HepG2 (cell line): Measurements from ENCODE around the gene NRAS. TPM values are rescaled to one million over a fixed set of nuclear protein-coding genes. Genes with fewer than 3 reads are reported as not detected.

Experiments
- ATAC-seq: fragments of 200-7000 bp; cut with Tn5 transposase; 3 replicates; pipeline ENCODE4 v1.9.1; 2020; ENCODE audit warnings: mild to moderate bottlenecking, moderate library complexity
- BruUV-seq: library from RNA; stranded (reverse); fragments of 400-500 nt; replicated peaks from 2 replicates; lab custom pipeline; 2021; lab: Mats Ljungman, UMichigan
- CTCF ChIA-PET: fragments of 300-600 bp; formaldehyde crosslinking; extraction: SDS; loops from one replicate; lab custom pipeline; 2021; ENCODE audit warnings: low total read pairs, inconsistent platforms, low intra/inter-chr PET ratio; lab: Yijun Ruan, JAX
- POLR2A ChIA-PET: fragments of 350-600 bp; sonication (Branson Sonifier 250); formaldehyde crosslinking; loops from one replicate; lab custom pipeline; 2020; ENCODE audit warnings: antibody characterized with exemption, inconsistent platforms; lab: Yijun Ruan, JAX
- DNase-seq: peaks from one replicate; pipeline ENCODE4 v3.0.0-alpha.2; 2015; ENCODE audit warnings: low spot score
- FAIRE-seq: peaks from 3 replicates; lab custom pipeline; 2011; peaks lifted over from hg19 to GRCh38; lab: Jason Lieb, UNC
- H2AFZ ChIP-seq: one replicate; pipeline ENCODE4 v1.6.1; 2011; ENCODE audit warnings: low read length, inconsistent platforms
- H3K27ac ChIP-seq: fragments of 300-600 bp; 3 replicates; pipeline ENCODE4 v1.8.0; 2011; ENCODE audit warnings: mixed run types, mild to moderate bottlenecking, mixed read lengths, low read length, inconsistent platforms; ENCODE audit not compliant: insufficient read depth; ENCODE audit errors: extremely low read length
- H3K27me3 ChIP-seq, 2 experiments: fragments of 200-600 bp in 1 of 2; 2 replicates in 1 of 2; 3 replicates in 1 of 2; pipeline versions ENCODE4 v1.6.0 to v1.8.0; 2011; ENCODE audit warnings: low read length in 2 of 2, mild to moderate bottlenecking in 2 of 2, moderate library complexity in 2 of 2, inconsistent platforms in 1 of 2; ENCODE audit not compliant: insufficient read depth in 2 of 2, control insufficient read depth in 1 of 2
- H3K36me3 ChIP-seq, 2 experiments: fragments of 200-600 bp in 1 of 2; replicated peaks in 1 of 2; 2 replicates in 1 of 2; 3 replicates in 1 of 2; pipeline versions ENCODE4 v1.5.1 to v1.8.0; 2011; ENCODE audit warnings: low read length in 2 of 2, inconsistent platforms in 1 of 2; ENCODE audit not compliant: insufficient read depth in 2 of 2, control insufficient read depth in 1 of 2
- H3K4me1 ChIP-seq: 2 replicates; pipeline ENCODE4 v1.5.1; 2012; ENCODE audit warnings: low read length, inconsistent platforms; ENCODE audit not compliant: insufficient read depth
- H3K4me2 ChIP-seq: 2 replicates; pipeline ENCODE4 v1.6.0; 2011; ENCODE audit warnings: low read depth, low read length, inconsistent platforms
- H3K4me3 ChIP-seq, 3 experiments: fragments of 200-600 bp in 1 of 3; sonication (generic), shearing (Covaris generic) in 1 of 3; replicated peaks in 1 of 3; 2 replicates each; pipeline ENCODE4 v1.5.1; 2011 to 2016; ENCODE audit warnings: low read length in 3 of 3, inconsistent platforms in 2 of 3, low read depth in 2 of 3, mild to moderate bottlenecking in 2 of 3, control low read depth in 1 of 3, mixed read lengths in 1 of 3; ENCODE audit not compliant: insufficient read depth in 1 of 3
- H3K79me2 ChIP-seq: one replicate; pipeline ENCODE4 v1.6.1; 2011; ENCODE audit warnings: low read length, inconsistent platforms; ENCODE audit not compliant: insufficient read depth
- H3K9ac ChIP-seq: 2 replicates; pipeline ENCODE4 v1.6.0; 2011; ENCODE audit warnings: mild to moderate bottlenecking, low read depth, low read length, inconsistent platforms; ENCODE audit not compliant: insufficient read depth
- H3K9me3 ChIP-seq: 2 replicates; pipeline ENCODE4 v1.5.1; 2012; ENCODE audit warnings: mild to moderate bottlenecking, low read length
- H4K20me1 ChIP-seq: 2 replicates; pipeline ENCODE4 v1.6.0; 2011; ENCODE audit warnings: inconsistent platforms, mild to moderate bottlenecking, low read length, moderate library complexity; ENCODE audit not compliant: insufficient read depth
- ATRX ChIP-seq: sonication (generic); formaldehyde crosslinking; IDR thresholded peaks from 2 replicates; pipeline ENCODE4 v1.4.0; 2020; ENCODE audit warnings: missing genetic modification reagents, borderline replicate concordance
- HMG20A ChIP-seq: IDR thresholded peaks from 2 replicates; pipeline ENCODE4 v1.6.1; 2016; ENCODE audit warnings: borderline replicate concordance
- MED8 ChIP-seq: sonication (generic); formaldehyde crosslinking; IDR thresholded peaks from 2 replicates; pipeline ENCODE4 v1.8.1; 2023; ENCODE audit warnings: mild to moderate bottlenecking, missing genetic modification reagents; ENCODE audit not compliant: insufficient replicate concordance
- NR2F6 ChIP-seq, 2 experiments: IDR thresholded peaks; 2 replicates each; pipeline ENCODE4 v1.6.1; 2016; ENCODE audit warnings: antibody characterized with exemption in 1 of 2, mild to moderate bottlenecking in 1 of 2
- RBFOX2 ChIP-seq: fragments of 200-400 bp; formaldehyde crosslinking; IDR thresholded peaks from 2 replicates; pipeline ENCODE4 v1.6.1; 2017; ENCODE audit warnings: low read depth, mild to moderate bottlenecking, low read length
- RBM22 ChIP-seq: fragments of 200-400 bp; formaldehyde crosslinking; optimal IDR thresholded peaks from 2 replicates; pipeline ENCODE3; 2017; ENCODE audit warnings: mild to moderate bottlenecking, low read length, moderate library complexity
- RFXAP ChIP-seq: sonication (generic); formaldehyde crosslinking; IDR thresholded peaks from 2 replicates; pipeline ENCODE4 v1.4.0; 2020; ENCODE audit warnings: missing genetic modification reagents, borderline replicate concordance
- RNF2 ChIP-seq: fragments of 450-650 bp; conservative IDR thresholded peaks from 2 replicates; pipeline ENCODE4 v1.6.1; 2016; ENCODE audit warnings: low read depth
- SMAD1 ChIP-seq: sonication (generic); formaldehyde crosslinking; IDR thresholded peaks from 2 replicates; pipeline ENCODE4 v1.4.0; 2020; ENCODE audit warnings: missing genetic modification reagents, low read depth, mild to moderate bottlenecking, borderline replicate concordance
- TEAD2 ChIP-seq: sonication (generic); formaldehyde crosslinking; IDR thresholded peaks from 2 replicates; pipeline ENCODE4 v1.9.0; 2021; ENCODE audit warnings: missing genetic modification reagents
- WIZ ChIP-seq: sonication (generic); formaldehyde crosslinking; IDR thresholded peaks from 2 replicates; pipeline ENCODE4 v1.5.1; 2020; ENCODE audit warnings: mild to moderate bottlenecking, missing genetic modification reagents
- ZFP82 ChIP-seq: sonication (generic); formaldehyde crosslinking; IDR thresholded peaks from 2 replicates; pipeline ENCODE4 v1.5.1; 2020; ENCODE audit warnings: mild to moderate bottlenecking, missing genetic modification reagents, borderline replicate concordance
- ZMYM4 ChIP-seq: sonication (generic); formaldehyde crosslinking; IDR thresholded peaks from 2 replicates; pipeline ENCODE4 v1.8.1; 2023; ENCODE audit warnings: mild to moderate bottlenecking, missing genetic modification reagents
- ZNF446 ChIP-seq: sonication (generic); formaldehyde crosslinking; IDR thresholded peaks from 2 replicates; pipeline ENCODE4 v1.5.0; 2020; ENCODE audit warnings: mild to moderate bottlenecking, missing genetic modification reagents
- ZSCAN20 ChIP-seq: sonication (generic); formaldehyde crosslinking; IDR thresholded peaks from 2 replicates; pipeline ENCODE4 v1.4.0; 2020; ENCODE audit warnings: missing genetic modification reagents, mild to moderate bottlenecking, borderline replicate concordance
- WGBS: methylation state at CpG from one replicate; pipeline ENCODE4 v1.1.6; 2017; ENCODE audit warnings: low lambda C conversion rate; 5-methylcytosine and 5-hydroxymethylcytosine counted together
- in situ Hi-C: cut with HindIII; loops from 2 replicates; pipeline ENCODE4 v1.10.0; 2017; ENCODE audit warnings: low pct_unique_long_range_greater_than_20kb; ENCODE audit not compliant: extremely low pct_ligation_motif_present
- intact Hi-C: fragments of 100-400 bp; cut with micrococcal nuclease; formaldehyde crosslinking; loops from one replicate; pipeline ENCODE4 v1.10.0; 2022; ENCODE audit not compliant: unreplicated experiment
- polyA plus RNA-seq, 8 experiments: library from polyadenylated mRNA; depleted of rRNA in 3 of 8; stranded (reverse) in 7 of 8; unstranded in 1 of 8; fragments of >200 nt; fragmentation: Illumina TruSeq in 4 of 8; extraction: Trizol in 4 of 8; gene quantifications; 2 replicates each; pipeline versions ENCODE4 v1.2.1 to v1.2.3, GENCODE V29; 2011 to 2016; ENCODE audit warnings: low read depth in 4 of 8, missing spikeins in 1 of 8, mixed read lengths in 1 of 8; ENCODE audit not compliant: insufficient read depth in 1 of 8
- total RNA-seq, 5 experiments: library from RNA; depleted of rRNA; stranded (reverse); fragments of >200 nt; fragmentation: Illumina TruSeq; extraction: Trizol; gene quantifications; 2 replicates each; pipeline ENCODE4 v1.2.3, GENCODE V29; 2016; ENCODE audit warnings: low read depth in 1 of 5
- TF ChIP-seq, protein P1 (sequence below): sonication (generic); formaldehyde crosslinking; IDR thresholded peaks from 2 replicates; pipeline ENCODE4 v1.5.0; 2020; ENCODE audit warnings: mild to moderate bottlenecking, missing genetic modification reagents
- TF ChIP-seq, protein P2 (sequence below): sonication (generic); formaldehyde crosslinking; IDR thresholded peaks from 2 replicates; pipeline ENCODE4 v1.5.1; 2020; ENCODE audit warnings: mild to moderate bottlenecking, missing genetic modification reagents

The NRAS gene
- total and polyA plus RNA-seq, 2 of the 13 experiments (the other 11 are each of a cell fraction or from before 2014, with no cell fraction given) = 38.6 to 58.8 TPM

DNA sequence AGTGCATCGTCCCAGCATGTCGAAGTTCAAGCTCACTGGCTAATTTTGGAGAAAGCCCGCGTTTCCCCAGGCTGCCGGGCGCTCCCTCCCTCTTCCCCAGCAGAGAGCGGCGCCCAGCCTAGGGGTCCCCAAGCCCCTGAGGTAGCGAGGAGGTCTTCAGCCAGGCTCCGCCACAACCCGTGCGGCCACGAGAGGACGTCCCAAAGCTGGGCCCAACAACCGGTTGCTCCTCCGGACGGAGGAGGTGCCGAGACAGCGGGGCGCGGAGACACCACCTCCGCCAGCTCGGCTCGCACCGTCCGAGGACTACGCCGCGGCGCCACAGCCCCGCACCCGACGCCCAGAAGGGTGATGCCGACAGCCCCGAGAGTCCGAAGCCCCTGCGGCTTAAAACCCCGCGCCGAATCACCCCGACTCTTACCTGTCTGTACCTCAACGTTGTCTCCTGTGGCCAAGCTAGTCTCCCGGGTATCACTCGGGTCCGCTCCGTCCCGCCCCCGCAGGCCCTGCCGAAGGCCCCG, 46.9 kb downstream of the NRAS start, which contains the start of gene DENND2C (continued):
- TF ChIP-seq TEAD2 (CRISPR knock-in tag) (no peak), WIZ (CRISPR knock-in tag) (no peak), SMAD1 (no peak), RBM22 (no peak), ZNF446 (peak; percentile 38; the same call in 1 of the 2 replicates), ZSCAN20 (CRISPR knock-in tag) (no peak), RNF2 (no peak)
- TF ChIP-seq, protein P1, sequence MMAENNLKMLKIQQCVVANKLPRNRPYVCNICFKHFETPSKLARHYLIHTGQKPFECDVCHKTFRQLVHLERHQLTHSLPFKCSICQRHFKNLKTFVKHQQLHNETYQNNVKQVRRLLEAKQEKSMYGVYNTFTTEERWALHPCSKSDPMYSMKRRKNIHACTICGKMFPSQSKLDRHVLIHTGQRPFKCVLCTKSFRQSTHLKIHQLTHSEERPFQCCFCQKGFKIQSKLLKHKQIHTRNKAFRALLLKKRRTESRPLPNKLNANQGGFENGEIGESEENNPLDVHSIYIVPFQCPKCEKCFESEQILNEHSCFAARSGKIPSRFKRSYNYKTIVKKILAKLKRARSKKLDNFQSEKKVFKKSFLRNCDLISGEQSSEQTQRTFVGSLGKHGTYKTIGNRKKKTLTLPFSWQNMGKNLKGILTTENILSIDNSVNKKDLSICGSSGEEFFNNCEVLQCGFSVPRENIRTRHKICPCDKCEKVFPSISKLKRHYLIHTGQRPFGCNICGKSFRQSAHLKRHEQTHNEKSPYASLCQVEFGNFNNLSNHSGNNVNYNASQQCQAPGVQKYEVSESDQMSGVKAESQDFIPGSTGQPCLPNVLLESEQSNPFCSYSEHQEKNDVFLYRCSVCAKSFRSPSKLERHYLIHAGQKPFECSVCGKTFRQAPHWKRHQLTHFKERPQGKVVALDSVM (CRISPR knock-in tag) = no peak
- TF ChIP-seq, all 625 proteins: peak for 37

DNA sequence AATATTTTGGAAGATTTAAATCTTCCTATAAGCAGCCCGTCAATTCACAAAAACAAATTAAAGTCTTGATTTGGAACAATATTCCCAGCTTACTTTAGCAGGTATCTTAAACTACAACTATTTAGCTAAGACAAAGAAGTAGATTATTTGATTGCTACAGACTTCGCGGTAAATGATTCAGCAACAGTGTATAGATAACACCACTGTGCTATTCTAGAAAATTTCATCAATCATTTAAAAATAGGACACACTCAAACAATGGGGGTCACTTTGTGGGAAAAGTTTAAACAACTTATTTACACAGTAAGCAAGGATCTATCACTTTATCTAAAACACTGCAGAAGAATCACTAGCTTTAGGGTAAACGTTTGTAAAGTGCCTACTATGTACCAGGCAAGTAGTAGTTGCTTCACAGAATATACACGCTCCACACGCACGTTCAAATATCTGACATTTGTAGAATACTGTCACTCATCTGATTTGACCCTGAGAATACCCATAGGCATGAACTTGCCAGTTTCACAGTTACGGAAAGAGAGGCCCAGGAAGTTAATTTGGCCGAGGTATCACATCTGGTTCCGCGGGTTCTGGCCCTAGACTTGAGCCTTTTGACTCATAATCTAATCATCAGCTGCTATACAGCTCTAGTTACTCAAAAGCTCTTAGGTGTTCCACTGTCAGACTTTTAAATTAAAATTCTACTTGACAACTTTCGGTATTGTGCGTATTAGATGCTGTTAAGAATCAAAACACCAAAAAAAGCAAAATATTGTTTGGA, 47.6 kb downstream of the NRAS start:
- Histone ChIP-seq H4K20me1 (no peaks in the 10 kb centered on the region), H3K27ac (no peak overlapping the region), H3K79me2 (no peaks in the 10 kb centered on the region), H3K36me3 (no peaks in the 10 kb centered on the region), H3K4me3 (peak overlapping the region; percentile 53 to 80 (median 65)), H3K4me2 (peak overlapping the region; percentile 99), H3K4me1 (peaks cover 17% of the 10 kb centered on the region), H2AFZ (no peak overlapping the region), H3K9ac (peak overlapping the region; percentile 32; the same call in 1 of the 2 replicates), H3K9me3 (no peaks in the 10 kb centered on the region), H3K27me3 (peaks cover 0 to 23% of the 10 kb centered on the region in 2 experiments; a peak in 1 of 5 replicates)
- FAIRE-seq (no peak), DNase-seq (peak; percentile 37), ATAC-seq (no peak)
- WGBS = 5% methylated on average over 13 of the region's 13 CpGs
- intact Hi-C loops = no loop called here
- in situ Hi-C loops = no loop called here
- ChIA-PET CTCF (interaction anchor here (2.9 kb wide), 1 partner anchor 323 kb away, joined by 12 read pairs; no protein-coding TSS in a partner anchor), POLR2A (interaction anchor here (1.0 to 1.7 kb wide), 3 partner anchors 47 to 111 kb away, joined by 3 to 8 read pairs (median 4); partner anchors contain the start of genes NRAS and SIKE1)
- TSS peak; percentile 58 for BruUV-seq
- TF ChIP-seq ZFP82 (CRISPR knock-in tag) = no peak
- TF ChIP-seq, protein P2, sequence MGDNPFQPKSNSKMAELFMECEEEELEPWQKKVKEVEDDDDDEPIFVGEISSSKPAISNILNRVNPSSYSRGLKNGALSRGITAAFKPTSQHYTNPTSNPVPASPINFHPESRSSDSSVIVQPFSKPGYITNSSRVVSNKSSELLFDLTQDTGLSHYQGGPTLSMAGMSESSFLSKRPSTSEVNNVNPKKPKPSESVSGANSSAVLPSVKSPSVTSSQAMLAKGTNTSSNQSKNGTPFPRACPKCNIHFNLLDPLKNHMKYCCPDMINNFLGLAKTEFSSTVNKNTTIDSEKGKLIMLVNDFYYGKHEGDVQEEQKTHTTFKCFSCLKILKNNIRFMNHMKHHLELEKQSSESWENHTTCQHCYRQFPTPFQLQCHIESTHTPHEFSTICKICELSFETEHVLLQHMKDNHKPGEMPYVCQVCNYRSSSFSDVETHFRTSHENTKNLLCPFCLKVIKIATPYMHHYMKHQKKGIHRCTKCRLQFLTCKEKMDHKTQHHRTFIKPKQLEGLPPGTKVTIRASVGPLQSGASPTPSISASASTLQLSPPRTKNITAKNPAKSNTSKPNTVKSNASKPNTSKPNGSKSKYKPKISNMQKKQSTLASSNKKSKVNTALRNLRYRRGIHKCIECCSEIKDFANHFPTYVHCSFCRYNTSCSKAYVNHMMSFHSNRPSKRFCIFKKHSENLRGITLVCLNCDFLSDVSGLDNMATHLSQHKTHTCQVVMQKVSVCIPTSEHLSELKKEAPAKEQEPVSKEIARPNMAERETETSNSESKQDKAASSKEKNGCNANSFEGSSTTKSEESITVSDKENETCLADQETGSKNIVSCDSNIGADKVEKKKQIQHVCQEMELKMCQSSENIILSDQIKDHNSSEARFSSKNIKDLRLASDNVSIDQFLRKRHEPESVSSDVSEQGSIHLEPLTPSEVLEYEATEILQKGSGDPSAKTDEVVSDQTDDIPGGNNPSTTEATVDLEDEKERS (CRISPR knock-in tag) = no peak
- TF ChIP-seq ATRX (CRISPR knock-in tag) = no peak
- no peak for TF ChIP-seq ZNF446
- peak; percentile 16; the same call in 1 of the 2 replicates for TF ChIP-seq NR2F6 (IDR thresholded peaks at IDR 0.05)
- TF ChIP-seq NR2F6 (CRISPR knock-in tag; IDR thresholded peaks at IDR 0.05) = no peak
- TF ChIP-seq RBFOX2 = no peak
- no peak for TF ChIP-seq MED8 (CRISPR knock-in tag)
- TF ChIP-seq HMG20A (CRISPR knock-in tag) = 0 out of 2 replicates have a peak, but pooled peaks have one; percentile 7
- no peak; the same call in 1 of the 2 replicates for TF ChIP-seq RFXAP (CRISPR knock-in tag)
- no peak for TF ChIP-seq ZMYM4 (CRISPR knock-in tag)
